ENCODE data around the gene NAP1L4. TPM values are rescaled to one million over a fixed set of nuclear protein-coding genes. Genes with fewer than 3 reads are reported as not detected.

NAP1L4 gene
- total RNA-seq, 1 donor from 2014 or later, result 109 TPM

DNA sequence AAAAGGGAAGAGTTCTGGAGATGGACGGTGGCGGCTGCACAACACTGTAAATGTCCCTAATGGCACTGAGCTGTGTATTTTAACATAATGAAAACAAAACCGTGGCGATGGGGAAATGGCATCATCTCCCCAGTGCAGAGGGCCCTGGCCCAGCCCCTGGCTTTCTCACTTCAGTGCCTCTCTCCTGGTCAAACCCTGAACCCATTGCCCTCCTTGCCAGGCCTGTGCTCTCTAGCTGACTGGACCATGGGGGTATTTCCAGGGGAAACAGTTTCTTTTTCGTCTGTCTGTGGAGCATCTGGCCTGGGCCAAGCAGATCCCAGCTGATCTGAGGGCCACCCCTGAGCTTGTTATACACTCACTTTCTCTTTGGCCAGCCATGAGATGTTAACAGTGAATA lies 17.4 kb upstream of the NAP1L4 start:
- Histone ChIP-seq H3K27me3 (ENCODE audit: control insufficient read depth, insufficient read depth, low read length) (no peaks in the 10 kb centered on the region), H3K36me3 (ENCODE audit: control insufficient read depth, insufficient read depth, low read length) (peaks cover 6% of the 10 kb centered on the region), H3K4me3 (ENCODE audit: low read depth, low read length) (no peak overlapping the region)
- TF ChIP-seq, protein P1, sequence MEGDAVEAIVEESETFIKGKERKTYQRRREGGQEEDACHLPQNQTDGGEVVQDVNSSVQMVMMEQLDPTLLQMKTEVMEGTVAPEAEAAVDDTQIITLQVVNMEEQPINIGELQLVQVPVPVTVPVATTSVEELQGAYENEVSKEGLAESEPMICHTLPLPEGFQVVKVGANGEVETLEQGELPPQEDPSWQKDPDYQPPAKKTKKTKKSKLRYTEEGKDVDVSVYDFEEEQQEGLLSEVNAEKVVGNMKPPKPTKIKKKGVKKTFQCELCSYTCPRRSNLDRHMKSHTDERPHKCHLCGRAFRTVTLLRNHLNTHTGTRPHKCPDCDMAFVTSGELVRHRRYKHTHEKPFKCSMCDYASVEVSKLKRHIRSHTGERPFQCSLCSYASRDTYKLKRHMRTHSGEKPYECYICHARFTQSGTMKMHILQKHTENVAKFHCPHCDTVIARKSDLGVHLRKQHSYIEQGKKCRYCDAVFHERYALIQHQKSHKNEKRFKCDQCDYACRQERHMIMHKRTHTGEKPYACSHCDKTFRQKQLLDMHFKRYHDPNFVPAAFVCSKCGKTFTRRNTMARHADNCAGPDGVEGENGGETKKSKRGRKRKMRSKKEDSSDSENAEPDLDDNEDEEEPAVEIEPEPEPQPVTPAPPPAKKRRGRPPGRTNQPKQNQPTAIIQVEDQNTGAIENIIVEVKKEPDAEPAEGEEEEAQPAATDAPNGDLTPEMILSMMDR (IDR thresholded peaks at IDR 0.05; ENCODE audit: insufficient read depth, low read length, poor library complexity, severe bottlenecking), result no peak
- no peak for DNase-seq (ENCODE audit: low read depth)

DNA sequence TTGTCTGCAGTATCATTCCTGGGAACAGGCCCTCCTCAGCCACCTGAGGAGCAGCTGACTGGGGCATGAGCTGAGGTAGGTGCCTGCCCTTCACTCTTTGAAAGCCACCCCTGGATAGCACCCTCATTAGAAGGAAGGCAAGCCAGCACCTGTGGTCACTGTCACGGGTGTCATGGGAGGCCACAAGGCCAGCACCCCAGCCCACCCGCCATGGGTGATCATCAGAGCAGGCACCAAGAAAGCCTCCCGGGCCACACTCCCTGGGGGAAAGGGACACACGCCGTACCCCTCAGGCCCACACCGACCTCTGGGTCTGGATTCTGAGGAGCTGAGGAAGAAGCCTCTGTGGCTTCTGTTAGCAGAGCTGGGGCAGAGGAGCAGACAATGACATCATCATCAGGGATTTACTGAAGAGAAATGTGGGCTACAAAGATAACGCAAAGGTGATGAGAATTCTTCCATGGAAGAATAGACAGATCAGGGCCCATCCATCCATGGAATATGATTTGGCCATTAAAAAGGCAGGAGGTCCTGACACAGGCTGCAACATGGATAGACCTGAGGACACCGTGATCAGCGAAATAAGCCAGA lies 16.7 kb upstream of the NAP1L4 start:
- Histone ChIP-seq H3K27me3 (ENCODE audit: control insufficient read depth, insufficient read depth, low read length) (no peaks in the 10 kb centered on the region), H3K4me3 (ENCODE audit: low read depth, low read length) (no peak overlapping the region), H3K36me3 (ENCODE audit: control insufficient read depth, insufficient read depth, low read length) (peaks cover 4% of the 10 kb centered on the region)
- TF ChIP-seq, protein P1 (IDR thresholded peaks at IDR 0.05; ENCODE audit: insufficient read depth, low read length, poor library complexity, severe bottlenecking), result no peak
- DNase-seq (ENCODE audit: low read depth), result no peak

GRCh38 chr11:3007404-3008010 lies 15.4 kb upstream of the NAP1L4 start:
- Histone ChIP-seq H3K27me3 (ENCODE audit: control insufficient read depth, insufficient read depth, low read length) (no peaks in the 10 kb centered on the region), H3K36me3 (ENCODE audit: control insufficient read depth, insufficient read depth, low read length) (peaks cover 4% of the 10 kb centered on the region), H3K4me3 (ENCODE audit: low read depth, low read length) (no peak overlapping the region)
- no peak for DNase-seq (ENCODE audit: low read depth)
- TF ChIP-seq, protein P1 (IDR thresholded peaks at IDR 0.05; ENCODE audit: insufficient read depth, low read length, poor library complexity, severe bottlenecking), result no peak

GRCh38 chr11:3006505-3007260 lies 14.6 kb upstream of the NAP1L4 start:
- H3K36me3 ChIP-seq (ENCODE audit: control insufficient read depth, insufficient read depth, low read length), result peaks cover 4% of the 10 kb centered on the region
- H3K27me3 ChIP-seq (ENCODE audit: control insufficient read depth, insufficient read depth, low read length), result no peaks in the 10 kb centered on the region
- no peak overlapping the region for H3K4me3 ChIP-seq (ENCODE audit: low read depth, low read length)
- TF ChIP-seq, protein P1 (IDR thresholded peaks at IDR 0.05; ENCODE audit: insufficient read depth, low read length, poor library complexity, severe bottlenecking), result no peak
- no peak for DNase-seq (ENCODE audit: low read depth)

DNA sequence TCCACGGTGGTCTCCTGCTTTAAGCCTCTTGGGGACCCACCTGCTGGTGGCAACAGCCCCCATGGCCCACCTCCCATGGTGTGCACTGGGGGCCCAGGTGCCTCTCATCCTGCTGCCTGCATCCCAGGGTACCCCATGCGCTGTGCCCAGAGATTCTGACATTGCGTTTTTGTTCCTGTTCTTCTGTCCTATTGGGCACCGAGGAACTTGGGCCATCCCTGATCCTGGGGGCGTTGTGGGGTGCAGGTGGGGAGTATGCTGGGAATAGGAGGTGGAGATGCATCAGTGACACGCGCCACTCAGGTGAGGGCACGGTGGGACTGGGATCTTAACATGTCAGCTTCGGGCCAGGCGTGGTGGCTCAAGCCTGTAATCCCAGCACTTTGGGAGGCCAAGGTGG lies 12.4 kb upstream of the NAP1L4 start:
- DNase-seq (ENCODE audit: low read depth), result no peak
- TF ChIP-seq, protein P1 (IDR thresholded peaks at IDR 0.05; ENCODE audit: insufficient read depth, low read length, poor library complexity, severe bottlenecking), result no peak
- Histone ChIP-seq H3K4me3 (ENCODE audit: low read depth, low read length) (no peak overlapping the region), H3K27me3 (ENCODE audit: control insufficient read depth, insufficient read depth, low read length) (no peaks in the 10 kb centered on the region), H3K36me3 (ENCODE audit: control insufficient read depth, insufficient read depth, low read length) (peaks cover 4% of the 10 kb centered on the region)

Measured in kidney epithelial cell (primary cell).